Neural progenitor cell (in vitro differentiated cells): Measurements from ENCODE around the gene ZNF497. TPM values are rescaled to one million over a fixed set of nuclear protein-coding genes. Genes with fewer than 3 reads are reported as not detected.
A peak's percentile ranks its signal among the peaks of the same experiment; 100 is the strongest.

Experiments used
- DNase-seq: peaks from one replicate; pipeline ENCODE4 v3.0.0-alpha.2; 2016; ENCODE audit warnings: low spot score
- H2AFZ ChIP-seq: fragments of 200-600 bp; sonication (generic); replicated peaks from 2 replicates; pipeline ENCODE4 v1.6.1; 2016; ENCODE audit warnings: antibody characterized with exemption
- H3F3A ChIP-seq: fragments of 200-600 bp; sonication (generic); 2 replicates; pipeline ENCODE4 v1.6.1; 2016; ENCODE audit warnings: antibody characterized with exemption, low read depth
- H3K27ac ChIP-seq: fragments of 200-600 bp; sonication (generic); 2 replicates; pipeline ENCODE4 v1.5.1; 2016; ENCODE audit warnings: mild to moderate bottlenecking
- H3K27me3 ChIP-seq: fragments of 200-600 bp; sonication (generic); 2 replicates; pipeline ENCODE4 v1.6.1; 2016; ENCODE audit warnings: mild to moderate bottlenecking, moderate library complexity
- H3K36me3 ChIP-seq: fragments of 200-600 bp; sonication (generic); 2 replicates; pipeline ENCODE4 v1.5.1; 2016
- H3K4me1 ChIP-seq: fragments of 200-600 bp; sonication (generic); 2 replicates; pipeline ENCODE4 v1.6.1; 2016; ENCODE audit warnings: mixed run types
- H3K4me2 ChIP-seq: fragments of 200-600 bp; sonication (generic); 2 replicates; pipeline ENCODE4 v1.6.1; 2016
- H3K4me3 ChIP-seq: fragments of 200-600 bp; sonication (generic); 2 replicates; pipeline ENCODE4 v1.5.1; 2016
- H3K79me2 ChIP-seq: fragments of 200-600 bp; sonication (generic); 2 replicates; pipeline ENCODE4 v1.6.1; 2016; ENCODE audit warnings: low read depth
- H3K9ac ChIP-seq: fragments of 200-600 bp; sonication (generic); 2 replicates; pipeline ENCODE4 v1.6.1; 2016
- H3K9me3 ChIP-seq: fragments of 200-600 bp; sonication (generic); 2 replicates; pipeline ENCODE4 v1.5.1; 2016; ENCODE audit warnings: low read depth
- H4K20me1 ChIP-seq: fragments of 200-600 bp; sonication (generic); 2 replicates; pipeline ENCODE4 v1.6.1; 2016; ENCODE audit warnings: low read depth
- H3K27ac Mint-ChIP-seq: 3 replicates; pipeline ENCODE4 v1.8.0; 2021; ENCODE audit warnings: mixed read lengths
- H3K27me3 Mint-ChIP-seq: 2 replicates; pipeline ENCODE4 v1.8.0; 2022; ENCODE audit warnings: low read depth, mild to moderate bottlenecking, inconsistent platforms, moderate library complexity, mixed read lengths; ENCODE audit not compliant: insufficient read depth
- H3K36me3 Mint-ChIP-seq: 3 replicates; pipeline ENCODE4 v1.8.0; 2021; ENCODE audit warnings: mixed read lengths
- H3K4me1 Mint-ChIP-seq: 3 replicates; pipeline ENCODE4 v1.8.0; 2021; ENCODE audit warnings: mixed read lengths
- H3K4me3 Mint-ChIP-seq: 3 replicates; pipeline ENCODE4 v1.8.0; 2021; ENCODE audit warnings: mild to moderate bottlenecking, moderate library complexity, mixed read lengths
- H3K9me3 Mint-ChIP-seq: 3 replicates; pipeline ENCODE4 v1.8.0; 2020; ENCODE audit warnings: mixed read lengths
- EZH2 ChIP-seq: fragments of 200-600 bp; sonication (generic); IDR thresholded peaks from 2 replicates; pipeline ENCODE4 v1.6.1; 2017; ENCODE audit warnings: antibody characterized with exemption, mild to moderate bottlenecking, moderate library complexity
- EZH2phosphoT487 ChIP-seq: fragments of 200-600 bp; sonication (generic); IDR thresholded peaks from 2 replicates; pipeline ENCODE4 v1.6.1; 2017; ENCODE audit warnings: antibody characterized with exemption
- total RNA-seq: library from RNA; depleted of rRNA; stranded (reverse); fragments of >200 nt; gene quantifications from 2 replicates; pipeline ENCODE4 v1.2.3, GENCODE V29; 2015; ENCODE audit warnings: low replicate concordance
- TF ChIP-seq, protein P1 (sequence below): fragments of 200-600 bp; sonication (generic); IDR thresholded peaks from 2 replicates; pipeline ENCODE4 v1.5.1; 2017; ENCODE audit warnings: antibody characterized with exemption, mild to moderate bottlenecking

ZNF497 gene
- total RNA-seq, 1 donor from 2014 or later = 3.7 TPM

DNA sequence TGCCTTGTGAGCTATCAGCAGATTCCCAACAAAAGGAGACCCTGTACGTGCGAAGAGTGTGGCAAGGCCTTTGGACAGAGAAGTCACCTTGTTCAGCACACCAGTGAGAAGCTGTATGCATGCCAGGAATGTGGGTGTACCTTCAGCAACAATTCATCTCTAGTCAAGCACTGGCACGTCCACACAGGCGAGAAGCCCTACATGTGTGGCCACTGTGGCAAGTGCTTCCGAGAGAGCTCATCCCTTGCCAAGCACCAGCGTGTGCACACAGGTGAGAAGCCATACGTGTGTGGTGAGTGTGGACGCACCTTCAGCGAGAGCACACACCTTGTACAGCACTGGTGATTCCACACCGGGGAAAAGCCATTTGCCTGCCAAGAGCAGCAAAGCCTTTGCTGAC lies 43.3 kb downstream of the ZNF497 start:
- no peak overlapping the region for H3K4me2 ChIP-seq
- no peaks in the 10 kb centered on the region for H3K9me3 ChIP-seq
- H3K27me3 Mint-ChIP-seq = no peaks in the 10 kb centered on the region
- TF ChIP-seq EZH2 = no peak
- TF ChIP-seq, protein P1, sequence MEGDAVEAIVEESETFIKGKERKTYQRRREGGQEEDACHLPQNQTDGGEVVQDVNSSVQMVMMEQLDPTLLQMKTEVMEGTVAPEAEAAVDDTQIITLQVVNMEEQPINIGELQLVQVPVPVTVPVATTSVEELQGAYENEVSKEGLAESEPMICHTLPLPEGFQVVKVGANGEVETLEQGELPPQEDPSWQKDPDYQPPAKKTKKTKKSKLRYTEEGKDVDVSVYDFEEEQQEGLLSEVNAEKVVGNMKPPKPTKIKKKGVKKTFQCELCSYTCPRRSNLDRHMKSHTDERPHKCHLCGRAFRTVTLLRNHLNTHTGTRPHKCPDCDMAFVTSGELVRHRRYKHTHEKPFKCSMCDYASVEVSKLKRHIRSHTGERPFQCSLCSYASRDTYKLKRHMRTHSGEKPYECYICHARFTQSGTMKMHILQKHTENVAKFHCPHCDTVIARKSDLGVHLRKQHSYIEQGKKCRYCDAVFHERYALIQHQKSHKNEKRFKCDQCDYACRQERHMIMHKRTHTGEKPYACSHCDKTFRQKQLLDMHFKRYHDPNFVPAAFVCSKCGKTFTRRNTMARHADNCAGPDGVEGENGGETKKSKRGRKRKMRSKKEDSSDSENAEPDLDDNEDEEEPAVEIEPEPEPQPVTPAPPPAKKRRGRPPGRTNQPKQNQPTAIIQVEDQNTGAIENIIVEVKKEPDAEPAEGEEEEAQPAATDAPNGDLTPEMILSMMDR = no peak
- no peak for TF ChIP-seq EZH2phosphoT487
- no peak overlapping the region for H3K4me3 Mint-ChIP-seq
- no peak overlapping the region for H3K27ac Mint-ChIP-seq
- H3K9ac ChIP-seq = no peak overlapping the region
- H2AFZ ChIP-seq = no peak overlapping the region
- H3K4me1 ChIP-seq = no peaks in the 10 kb centered on the region
- H4K20me1 ChIP-seq = peaks cover 53% of the 10 kb centered on the region
- H3K79me2 ChIP-seq = no peaks in the 10 kb centered on the region
- no peaks in the 10 kb centered on the region for H3K9me3 Mint-ChIP-seq
- no peaks in the 10 kb centered on the region for H3K27me3 ChIP-seq
- H3K36me3 Mint-ChIP-seq = peaks cover 26% of the 10 kb centered on the region
- H3F3A ChIP-seq = peaks cover 7% of the 10 kb centered on the region
- no peak overlapping the region for H3K27ac ChIP-seq
- H3K4me3 ChIP-seq = no peak overlapping the region
- H3K4me1 Mint-ChIP-seq = no peaks in the 10 kb centered on the region
- DNase-seq = no peak
- H3K36me3 ChIP-seq = no peaks in the 10 kb centered on the region

DNA sequence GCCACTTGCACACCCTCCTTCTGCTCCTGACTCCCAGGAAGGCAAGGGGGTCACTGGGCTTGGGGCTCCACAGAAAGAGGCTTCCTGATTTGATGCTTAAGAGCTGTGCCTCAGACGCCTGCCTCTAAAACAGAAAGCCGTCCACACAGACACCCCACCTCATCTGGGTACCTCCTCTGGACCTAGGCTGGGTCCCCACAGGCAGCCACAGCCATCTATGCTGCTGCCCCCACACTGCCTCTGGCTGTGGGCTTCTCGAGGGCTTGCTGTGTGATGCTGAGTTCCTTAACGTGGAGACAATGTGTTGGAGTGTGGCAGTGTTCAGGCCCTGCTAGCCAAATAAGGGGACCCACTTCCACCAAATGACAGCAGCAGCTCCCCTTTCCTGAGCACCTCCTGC lies 44.3 kb downstream of the ZNF497 start:
- H3K4me1 ChIP-seq = no peaks in the 10 kb centered on the region
- peaks cover 7% of the 10 kb centered on the region for H3F3A ChIP-seq
- H4K20me1 ChIP-seq = peaks cover 53% of the 10 kb centered on the region
- Mint-ChIP-seq H3K27me3 (no peaks in the 10 kb centered on the region), H3K4me1 (no peaks in the 10 kb centered on the region), H3K27ac (no peak overlapping the region), H3K9me3 (peaks cover 2% of the 10 kb centered on the region), H3K4me3 (no peak overlapping the region), H3K36me3 (peaks cover 35% of the 10 kb centered on the region)
- TF ChIP-seq, protein P1 = no peak
- TF ChIP-seq EZH2 (no peak), EZH2phosphoT487 (no peak)
- H2AFZ ChIP-seq = no peak overlapping the region
- H3K27me3 ChIP-seq = no peaks in the 10 kb centered on the region
- H3K9ac ChIP-seq = no peak overlapping the region
- H3K27ac ChIP-seq = no peak overlapping the region
- H3K36me3 ChIP-seq = peaks cover 6% of the 10 kb centered on the region
- no peak overlapping the region for H3K4me3 ChIP-seq
- no peaks in the 10 kb centered on the region for H3K79me2 ChIP-seq
- H3K4me2 ChIP-seq = no peak overlapping the region
- no peaks in the 10 kb centered on the region for H3K9me3 ChIP-seq
- DNase-seq = no peak

DNA sequence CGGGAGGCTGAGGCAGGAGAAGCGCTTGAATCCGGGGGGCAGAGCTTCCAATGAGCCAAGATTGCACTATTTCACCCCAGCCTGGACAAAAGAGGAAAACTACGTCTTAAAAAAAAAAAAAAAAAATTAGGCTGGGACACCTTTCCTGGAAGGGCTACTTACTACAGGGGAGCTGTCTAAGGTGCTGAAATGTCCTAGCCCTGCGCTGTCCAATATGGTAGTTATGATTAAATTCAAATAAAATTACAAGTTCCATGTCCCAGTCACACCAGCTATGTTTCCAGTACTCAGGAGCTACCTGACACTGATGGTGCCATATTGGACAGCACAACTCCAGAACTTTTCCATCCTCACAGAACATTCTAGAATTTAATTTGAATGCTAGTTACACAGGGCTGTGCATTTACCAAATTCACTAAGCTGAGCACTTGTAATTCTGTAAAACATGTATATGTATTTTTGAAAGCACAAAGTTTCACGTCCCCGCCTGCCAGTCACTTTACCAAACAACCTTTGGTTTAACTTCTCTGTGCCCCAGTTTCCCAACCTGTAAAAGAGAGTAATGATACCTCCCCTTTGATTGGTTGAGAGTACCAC lies 45.0 kb downstream of the ZNF497 start:
- Histone ChIP-seq H3K27me3 (no peaks in the 10 kb centered on the region), H3K4me1 (no peaks in the 10 kb centered on the region), H3K36me3 (peaks cover 6% of the 10 kb centered on the region), H3K9me3 (no peaks in the 10 kb centered on the region), H3K4me3 (no peak overlapping the region), H4K20me1 (peaks cover 48% of the 10 kb centered on the region), H3K27ac (no peak overlapping the region), H3K4me2 (no peak overlapping the region), H3K9ac (no peak overlapping the region), H3F3A (peaks cover 7% of the 10 kb centered on the region), H2AFZ (no peak overlapping the region), H3K79me2 (no peaks in the 10 kb centered on the region)
- DNase-seq = peak; percentile 78
- peaks cover 38% of the 10 kb centered on the region for H3K36me3 Mint-ChIP-seq
- H3K27me3 Mint-ChIP-seq = no peaks in the 10 kb centered on the region
- H3K9me3 Mint-ChIP-seq = peaks cover 4% of the 10 kb centered on the region
- no peak overlapping the region for H3K4me3 Mint-ChIP-seq
- TF ChIP-seq, protein P1 = no peak
- TF ChIP-seq EZH2 (no peak), EZH2phosphoT487 (no peak)
- H3K4me1 Mint-ChIP-seq = no peaks in the 10 kb centered on the region
- no peak overlapping the region for H3K27ac Mint-ChIP-seq
